ENCODE results near the gene GRIN2C.

GRCh38 chr17:74808714-74809430 lies 50.8 kb downstream of the GRIN2C start:
- TF ChIP-seq CTCF (IDR thresholded peaks at IDR 0.05): no peak
- TF ChIP-seq EZH2 (IDR thresholded peaks at IDR 0.05): no peak
